ENCODE data around the gene GOLGA6L2. TPM values are rescaled to one million over a fixed set of nuclear protein-coding genes. Genes with fewer than 3 reads are reported as not detected.

Gene GOLGA6L2
- total and polyA plus RNA-seq, 2 of the 13 experiments (the other 11 are each of a cell fraction or from before 2014, with no cell fraction given) = not detected

DNA sequence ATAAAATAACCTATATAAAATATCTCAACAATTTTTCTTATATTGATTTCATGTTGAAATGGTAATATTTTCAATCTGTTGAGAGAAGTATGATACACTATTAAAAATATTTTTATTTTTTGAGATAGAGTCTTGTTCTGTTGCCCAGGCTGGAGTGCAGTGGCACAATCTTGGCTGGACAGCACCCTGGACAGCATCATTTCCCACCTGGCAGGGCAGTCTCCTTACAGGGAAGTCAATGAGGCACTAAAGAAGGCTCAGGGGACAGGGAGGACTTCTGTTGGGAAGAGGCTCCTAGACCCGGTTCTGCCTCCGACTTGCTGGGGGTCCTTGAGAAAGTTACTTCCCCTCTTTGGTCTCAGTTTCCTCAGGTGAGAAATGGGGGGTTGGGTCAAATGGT lies 9.4 kb downstream of the GOLGA6L2 start:
- POLR2A ChIA-PET = no interaction called here
- WGBS (ENCODE audit: low lambda C conversion rate) = 7% methylated on average over 2 of the region's 2 CpGs
- no peaks in the 10 kb centered on the region for H4K20me1 ChIP-seq (ENCODE audit: insufficient read depth, low read length)
- ATAC-seq (no peak), DNase-seq (ENCODE audit: low spot score) (no peak), FAIRE-seq (no peak)
- BruUV-seq (replicated peaks) = no TSS peak
- CTCF ChIA-PET (ENCODE audit: low intra/inter-chr PET ratio, low total read pairs) = no interaction called here
- H3K79me2 ChIP-seq (ENCODE audit: insufficient read depth, low read length) = no peaks in the 10 kb centered on the region
- H3K9ac ChIP-seq (ENCODE audit: insufficient read depth, low read depth, low read length) = no peak overlapping the region
- TF ChIP-seq HOXA7 (CRISPR knock-in tag; IDR thresholded peaks at IDR 0.05) (no peak), MIER2 (CRISPR knock-in tag; IDR thresholded peaks at IDR 0.05) (0 out of 2 replicates have a peak, but pooled peaks have one; percentile 39), REST (IDR thresholded peaks at IDR 0.05; ENCODE audit: borderline replicate concordance in 1 of 2, low read depth in 1 of 2, low read length in 2 of 2) (peak; percentile 34 to 85)
- no peak overlapping the region for H3K4me2 ChIP-seq (ENCODE audit: low read depth, low read length)
- intact Hi-C loops (cut with micrococcal nuclease; ENCODE audit: unreplicated experiment) (no loop called here), in situ Hi-C loops (cut with HindIII; ENCODE audit: extremely low pct_ligation_motif_present, low pct_unique_long_range_greater_than_20kb) (no loop called here)
- H3K36me3 ChIP-seq (replicated peaks in 1 of 2; ENCODE audit: control insufficient read depth in 1 of 2, insufficient read depth in 2 of 2, low read length in 2 of 2) = no peaks in the 10 kb centered on the region
- H3K27ac ChIP-seq (ENCODE audit: extremely low read length, insufficient read depth, low read length) = no peak overlapping the region
- H3K4me3 ChIP-seq (replicated peaks in 1 of 3; ENCODE audit: insufficient read depth in 1 of 3, low read depth in 2 of 3, low read length in 3 of 3) = no peak overlapping the region
- peaks cover 12% of the 10 kb centered on the region; the same call in 1 of the 2 replicates for H3K4me1 ChIP-seq (ENCODE audit: insufficient read depth, low read length)
- H3K27me3 ChIP-seq (ENCODE audit: control insufficient read depth in 1 of 2, insufficient read depth in 2 of 2, low read length in 2 of 2) = peaks cover 3 to 19% of the 10 kb centered on the region in 2 experiments; a peak in 3 of 5 replicates
- H3K9me3 ChIP-seq (ENCODE audit: low read length) = no peaks in the 10 kb centered on the region
- no peak overlapping the region for H2AFZ ChIP-seq (ENCODE audit: low read length)

DNA sequence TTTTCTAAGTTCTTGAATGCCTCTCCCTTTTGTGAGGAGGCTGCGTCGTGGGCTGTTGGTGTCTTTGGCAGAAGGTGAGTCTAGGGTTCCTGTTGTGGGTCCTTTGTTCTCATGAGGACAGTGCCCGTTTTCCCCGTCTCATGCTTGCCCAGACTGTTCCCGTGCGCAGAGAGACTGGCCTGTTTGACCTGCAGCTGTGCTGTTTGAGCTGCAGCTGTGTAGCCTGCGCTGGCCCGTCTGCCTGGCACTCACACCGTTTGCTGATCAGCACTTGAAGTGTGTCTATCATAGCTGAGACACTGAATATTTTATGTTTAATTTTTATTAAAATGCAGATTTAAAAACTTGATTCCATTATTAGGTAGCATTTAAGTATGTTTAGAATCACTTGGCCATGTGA lies 9.9 kb downstream of the GOLGA6L2 start:
- Histone ChIP-seq H3K4me2 (ENCODE audit: low read depth, low read length) (no peak overlapping the region), H2AFZ (ENCODE audit: low read length) (no peak overlapping the region), H4K20me1 (ENCODE audit: insufficient read depth, low read length) (no peaks in the 10 kb centered on the region), H3K27me3 (ENCODE audit: control insufficient read depth in 1 of 2, insufficient read depth in 2 of 2, low read length in 2 of 2) (peaks cover 3 to 19% of the 10 kb centered on the region in 2 experiments; a peak in 3 of 5 replicates), H3K27ac (ENCODE audit: extremely low read length, insufficient read depth, low read length) (no peak overlapping the region), H3K9ac (ENCODE audit: insufficient read depth, low read depth, low read length) (no peak overlapping the region), H3K9me3 (ENCODE audit: low read length) (no peaks in the 10 kb centered on the region), H3K36me3 (replicated peaks in 1 of 2; ENCODE audit: control insufficient read depth in 1 of 2, insufficient read depth in 2 of 2, low read length in 2 of 2) (no peaks in the 10 kb centered on the region), H3K79me2 (ENCODE audit: insufficient read depth, low read length) (no peaks in the 10 kb centered on the region), H3K4me3 (replicated peaks in 1 of 3; ENCODE audit: insufficient read depth in 1 of 3, low read depth in 2 of 3, low read length in 3 of 3) (no peak overlapping the region), H3K4me1 (ENCODE audit: insufficient read depth, low read length) (peaks cover 12% of the 10 kb centered on the region; the same call in 1 of the 2 replicates)
- intact Hi-C loops (cut with micrococcal nuclease; ENCODE audit: unreplicated experiment) = no loop called here
- POLR2A ChIA-PET = no interaction called here
- ATAC-seq (no peak), FAIRE-seq (no peak), DNase-seq (ENCODE audit: low spot score) (no peak)
- CTCF ChIA-PET (ENCODE audit: low intra/inter-chr PET ratio, low total read pairs) = no interaction called here
- TF ChIP-seq, protein P1, sequence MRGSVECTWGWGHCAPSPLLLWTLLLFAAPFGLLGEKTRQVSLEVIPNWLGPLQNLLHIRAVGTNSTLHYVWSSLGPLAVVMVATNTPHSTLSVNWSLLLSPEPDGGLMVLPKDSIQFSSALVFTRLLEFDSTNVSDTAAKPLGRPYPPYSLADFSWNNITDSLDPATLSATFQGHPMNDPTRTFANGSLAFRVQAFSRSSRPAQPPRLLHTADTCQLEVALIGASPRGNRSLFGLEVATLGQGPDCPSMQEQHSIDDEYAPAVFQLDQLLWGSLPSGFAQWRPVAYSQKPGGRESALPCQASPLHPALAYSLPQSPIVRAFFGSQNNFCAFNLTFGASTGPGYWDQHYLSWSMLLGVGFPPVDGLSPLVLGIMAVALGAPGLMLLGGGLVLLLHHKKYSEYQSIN (CRISPR knock-in tag; IDR thresholded peaks at IDR 0.05; ENCODE audit: borderline replicate concordance) = no peak
- TF ChIP-seq GPBP1L1 (CRISPR knock-in tag; IDR thresholded peaks at IDR 0.05) (no peak), HOXA3 (CRISPR knock-in tag; IDR thresholded peaks at IDR 0.05) (no peak)
- in situ Hi-C loops (cut with HindIII; ENCODE audit: extremely low pct_ligation_motif_present, low pct_unique_long_range_greater_than_20kb) = no loop called here
- BruUV-seq (replicated peaks) = no TSS peak
- WGBS (ENCODE audit: low lambda C conversion rate) = 55% methylated on average over 4 of the region's 9 CpGs

Measured in HepG2 (cell line).